Liver (tissue), 3 donors: ENCODE measurements around the gene DPY30.

Source experiments
- EGR1 ChIP-seq, 2 donors: IDR thresholded peaks; 2 replicates each; pipeline ENCODE4 v1.6.1; 2016 to 2018; ENCODE audit warnings: antibody characterized with exemption in 2 of 2, low read depth in 2 of 2
- GABPA ChIP-seq, 2 donors: IDR thresholded peaks in 1 of 2; conservative IDR thresholded peaks in 1 of 2; 2 replicates each; pipeline ENCODE4 v1.6.1; 2016; ENCODE audit warnings: antibody characterized with exemption in 2 of 2, mild to moderate bottlenecking in 1 of 2, moderate library complexity in 1 of 2
- JUND ChIP-seq, 2 donors: IDR thresholded peaks; 2 replicates each; pipeline ENCODE4 v1.6.1; 2016; ENCODE audit warnings: antibody characterized with exemption in 2 of 2
- RAD21 ChIP-seq, 2 donors: IDR thresholded peaks; 2 replicates each; pipeline ENCODE4 v1.6.1; 2016; ENCODE audit warnings: antibody characterized with exemption in 2 of 2, mild to moderate bottlenecking in 2 of 2
- RXRA ChIP-seq, 2 donors: IDR thresholded peaks; 2 replicates each; pipeline ENCODE4 v1.6.1; 2017 to 2018; ENCODE audit warnings: antibody characterized with exemption in 2 of 2, mild to moderate bottlenecking in 1 of 2
- SP1 ChIP-seq: IDR thresholded peaks from 2 replicates; pipeline ENCODE4 v1.6.1; 2018; ENCODE audit warnings: antibody characterized with exemption, mild to moderate bottlenecking
- TAF1 ChIP-seq: conservative IDR thresholded peaks from 2 replicates; pipeline ENCODE4 v1.6.1; 2016; ENCODE audit warnings: antibody characterized with exemption, mild to moderate bottlenecking
- YY1 ChIP-seq: IDR thresholded peaks from 2 replicates; pipeline ENCODE4 v1.6.1; 2016; ENCODE audit warnings: antibody characterized with exemption, mild to moderate bottlenecking
- TF ChIP-seq, protein P1 (sequence below): fragments of 150-350 bp; IDR thresholded peaks from 2 replicates; pipeline ENCODE4 v1.5.1; 2017; ENCODE audit warnings: improper control_type of control experiment, low read depth, low read length; ENCODE audit not compliant: missing input control
- TF ChIP-seq, protein P2 (sequence below): IDR thresholded peaks from 2 replicates; pipeline ENCODE4 v1.6.1; 2016; ENCODE audit warnings: antibody characterized with exemption
- TF ChIP-seq, protein P3 (sequence below): IDR thresholded peaks from 2 replicates; pipeline ENCODE4 v1.6.1; 2016; ENCODE audit warnings: antibody characterized with exemption
- TF ChIP-seq, protein P4 (sequence below): IDR thresholded peaks from 2 replicates; pipeline ENCODE4 v1.6.1; 2016; ENCODE audit warnings: antibody characterized with exemption
- donor health status: healthy.
- donor health status: healthy.

DNA sequence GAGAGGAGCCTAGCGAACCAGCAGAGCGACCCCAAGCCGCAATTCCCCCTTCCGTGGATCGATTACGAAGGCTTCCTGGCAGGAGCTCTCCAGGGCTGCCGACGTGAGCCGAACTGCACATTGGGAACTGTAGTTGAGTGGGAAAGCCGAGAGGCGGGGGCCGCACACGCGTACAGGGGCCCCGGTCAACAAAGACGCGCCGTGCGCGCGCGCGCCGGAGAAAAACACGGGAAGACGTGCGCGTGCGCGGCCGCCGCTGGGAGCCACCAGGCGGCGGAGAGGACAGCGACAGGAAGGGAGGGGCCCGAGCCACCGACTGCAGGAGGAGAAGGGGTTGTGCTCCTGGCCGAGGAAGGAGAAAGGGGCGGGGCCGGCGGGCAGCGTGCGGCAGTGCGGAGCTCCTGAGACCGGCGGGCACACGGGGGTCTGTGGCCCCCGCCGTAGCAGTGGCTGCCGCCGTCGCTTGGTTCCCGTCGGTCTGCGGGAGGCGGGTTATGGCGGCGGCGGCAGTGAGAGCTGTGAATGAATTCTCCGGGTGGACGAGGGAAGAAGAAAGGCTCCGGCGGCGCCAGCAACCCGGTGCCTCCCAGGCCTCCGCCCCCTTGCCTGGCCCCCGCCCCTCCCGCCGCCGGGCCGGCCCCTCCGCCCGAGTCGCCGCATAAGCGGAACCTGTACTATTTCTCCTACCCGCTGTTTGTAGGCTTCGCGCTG is 23.9 kb upstream of the DPY30 start, which contains the start of gene SPAST:
- TF ChIP-seq EGR1 (IDR thresholded peaks at IDR 0.05; ENCODE audit: low read depth in 2 of 2) (peak in 1 of 2 donors; percentile 45), GABPA (IDR thresholded peaks at IDR 0.05 in 1 of 2, conservative IDR thresholded peaks at IDR 0.05 in 1 of 2) (peak in 1 of 2 donors; percentile 78), RXRA (IDR thresholded peaks at IDR 0.05) (peak; percentile 43 to 58), TAF1 (peak; percentile 51), RAD21 (IDR thresholded peaks at IDR 0.05) (peak; percentile 59 to 66), JUND (IDR thresholded peaks at IDR 0.05) (peak; percentile 28 to 29), YY1 (peak; percentile 81), SP1 (peak; percentile 80)
- TF ChIP-seq, protein P1, sequence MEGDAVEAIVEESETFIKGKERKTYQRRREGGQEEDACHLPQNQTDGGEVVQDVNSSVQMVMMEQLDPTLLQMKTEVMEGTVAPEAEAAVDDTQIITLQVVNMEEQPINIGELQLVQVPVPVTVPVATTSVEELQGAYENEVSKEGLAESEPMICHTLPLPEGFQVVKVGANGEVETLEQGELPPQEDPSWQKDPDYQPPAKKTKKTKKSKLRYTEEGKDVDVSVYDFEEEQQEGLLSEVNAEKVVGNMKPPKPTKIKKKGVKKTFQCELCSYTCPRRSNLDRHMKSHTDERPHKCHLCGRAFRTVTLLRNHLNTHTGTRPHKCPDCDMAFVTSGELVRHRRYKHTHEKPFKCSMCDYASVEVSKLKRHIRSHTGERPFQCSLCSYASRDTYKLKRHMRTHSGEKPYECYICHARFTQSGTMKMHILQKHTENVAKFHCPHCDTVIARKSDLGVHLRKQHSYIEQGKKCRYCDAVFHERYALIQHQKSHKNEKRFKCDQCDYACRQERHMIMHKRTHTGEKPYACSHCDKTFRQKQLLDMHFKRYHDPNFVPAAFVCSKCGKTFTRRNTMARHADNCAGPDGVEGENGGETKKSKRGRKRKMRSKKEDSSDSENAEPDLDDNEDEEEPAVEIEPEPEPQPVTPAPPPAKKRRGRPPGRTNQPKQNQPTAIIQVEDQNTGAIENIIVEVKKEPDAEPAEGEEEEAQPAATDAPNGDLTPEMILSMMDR, result peak; percentile 69
- TF ChIP-seq, protein P2, sequence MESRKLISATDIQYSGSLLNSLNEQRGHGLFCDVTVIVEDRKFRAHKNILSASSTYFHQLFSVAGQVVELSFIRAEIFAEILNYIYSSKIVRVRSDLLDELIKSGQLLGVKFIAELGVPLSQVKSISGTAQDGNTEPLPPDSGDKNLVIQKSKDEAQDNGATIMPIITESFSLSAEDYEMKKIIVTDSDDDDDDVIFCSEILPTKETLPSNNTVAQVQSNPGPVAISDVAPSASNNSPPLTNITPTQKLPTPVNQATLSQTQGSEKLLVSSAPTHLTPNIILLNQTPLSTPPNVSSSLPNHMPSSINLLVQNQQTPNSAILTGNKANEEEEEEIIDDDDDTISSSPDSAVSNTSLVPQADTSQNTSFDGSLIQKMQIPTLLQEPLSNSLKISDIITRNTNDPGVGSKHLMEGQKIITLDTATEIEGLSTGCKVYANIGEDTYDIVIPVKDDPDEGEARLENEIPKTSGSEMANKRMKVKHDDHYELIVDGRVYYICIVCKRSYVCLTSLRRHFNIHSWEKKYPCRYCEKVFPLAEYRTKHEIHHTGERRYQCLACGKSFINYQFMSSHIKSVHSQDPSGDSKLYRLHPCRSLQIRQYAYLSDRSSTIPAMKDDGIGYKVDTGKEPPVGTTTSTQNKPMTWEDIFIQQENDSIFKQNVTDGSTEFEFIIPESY, result peak; percentile 74
- TF ChIP-seq, protein P3, sequence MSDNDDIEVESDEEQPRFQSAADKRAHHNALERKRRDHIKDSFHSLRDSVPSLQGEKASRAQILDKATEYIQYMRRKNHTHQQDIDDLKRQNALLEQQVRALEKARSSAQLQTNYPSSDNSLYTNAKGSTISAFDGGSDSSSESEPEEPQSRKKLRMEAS, result peak; percentile 91
- TF ChIP-seq, protein P4, sequence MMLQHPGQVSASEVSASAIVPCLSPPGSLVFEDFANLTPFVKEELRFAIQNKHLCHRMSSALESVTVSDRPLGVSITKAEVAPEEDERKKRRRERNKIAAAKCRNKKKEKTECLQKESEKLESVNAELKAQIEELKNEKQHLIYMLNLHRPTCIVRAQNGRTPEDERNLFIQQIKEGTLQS, result no peak
